GM20000 (cell line): ENCODE data around the gene S100A10.

Source experiments
- DNase-seq: peaks from one replicate; pipeline ENCODE4 v3.0.0; 2012; ENCODE audit warnings: low spot score
- TF ChIP-seq, protein P1 (sequence below): IDR thresholded peaks from 2 replicates; pipeline ENCODE4 v1.5.1; 2012; ENCODE audit warnings: mild to moderate bottlenecking, control low read depth; ENCODE audit errors: extremely low read depth, missing control alignments

S100A10 gene

DNA sequence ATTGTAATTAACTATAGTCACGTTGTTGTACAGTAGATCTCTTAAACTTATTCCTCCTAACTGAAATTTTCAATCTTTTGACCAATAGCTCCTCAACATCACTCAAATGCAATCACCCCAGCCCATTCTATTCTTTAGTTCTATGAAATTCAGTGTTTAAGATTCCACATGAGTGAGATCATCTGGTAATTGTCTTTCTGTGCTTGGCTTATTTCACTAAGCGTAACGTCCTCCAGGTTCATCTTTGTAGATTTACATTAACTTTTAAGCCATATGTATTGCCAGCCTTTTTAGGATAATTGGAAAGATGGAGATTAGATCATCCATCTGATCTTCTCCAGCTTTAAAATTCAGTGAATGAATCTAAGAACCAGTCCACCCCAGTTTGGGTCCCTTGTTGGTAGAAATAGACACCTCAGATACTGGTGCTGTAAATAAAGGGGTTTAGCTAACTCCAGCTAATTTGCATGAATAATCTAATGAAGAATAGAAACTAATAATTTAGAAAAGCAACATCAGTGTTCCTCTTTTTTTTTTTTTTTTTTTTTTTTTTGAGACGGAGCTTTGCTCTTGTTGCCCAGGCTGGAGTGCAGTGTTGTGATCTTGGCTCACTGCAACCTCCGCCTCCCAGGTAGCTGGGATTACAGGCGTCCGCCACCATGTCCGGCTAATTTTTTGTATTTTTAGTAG, 7.0 kb downstream of the S100A10 start:
- TF ChIP-seq, protein P1, sequence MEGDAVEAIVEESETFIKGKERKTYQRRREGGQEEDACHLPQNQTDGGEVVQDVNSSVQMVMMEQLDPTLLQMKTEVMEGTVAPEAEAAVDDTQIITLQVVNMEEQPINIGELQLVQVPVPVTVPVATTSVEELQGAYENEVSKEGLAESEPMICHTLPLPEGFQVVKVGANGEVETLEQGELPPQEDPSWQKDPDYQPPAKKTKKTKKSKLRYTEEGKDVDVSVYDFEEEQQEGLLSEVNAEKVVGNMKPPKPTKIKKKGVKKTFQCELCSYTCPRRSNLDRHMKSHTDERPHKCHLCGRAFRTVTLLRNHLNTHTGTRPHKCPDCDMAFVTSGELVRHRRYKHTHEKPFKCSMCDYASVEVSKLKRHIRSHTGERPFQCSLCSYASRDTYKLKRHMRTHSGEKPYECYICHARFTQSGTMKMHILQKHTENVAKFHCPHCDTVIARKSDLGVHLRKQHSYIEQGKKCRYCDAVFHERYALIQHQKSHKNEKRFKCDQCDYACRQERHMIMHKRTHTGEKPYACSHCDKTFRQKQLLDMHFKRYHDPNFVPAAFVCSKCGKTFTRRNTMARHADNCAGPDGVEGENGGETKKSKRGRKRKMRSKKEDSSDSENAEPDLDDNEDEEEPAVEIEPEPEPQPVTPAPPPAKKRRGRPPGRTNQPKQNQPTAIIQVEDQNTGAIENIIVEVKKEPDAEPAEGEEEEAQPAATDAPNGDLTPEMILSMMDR, result no peak
- DNase-seq, result no peak

DNA sequence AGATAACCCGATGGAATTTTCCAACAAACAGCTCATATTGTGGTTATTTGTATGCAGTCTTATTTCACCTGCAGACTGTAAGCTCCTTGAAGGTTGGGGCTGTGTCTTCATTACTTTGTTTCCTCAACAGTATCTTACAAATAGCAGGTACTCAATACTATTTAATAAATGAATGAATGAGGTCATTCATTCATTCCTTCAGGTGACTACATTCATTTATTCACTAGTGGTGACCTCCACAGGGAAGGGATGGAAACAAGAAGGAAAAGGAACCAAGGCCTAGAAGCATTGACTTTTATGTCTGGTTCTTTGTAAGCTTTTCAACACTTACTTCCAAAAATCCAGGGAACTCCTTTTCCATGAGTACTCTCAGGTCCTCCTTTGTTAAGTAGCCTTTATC, 7.9 kb downstream of the S100A10 start:
- TF ChIP-seq, protein P1, result no peak
- DNase-seq, result no peak

DNA sequence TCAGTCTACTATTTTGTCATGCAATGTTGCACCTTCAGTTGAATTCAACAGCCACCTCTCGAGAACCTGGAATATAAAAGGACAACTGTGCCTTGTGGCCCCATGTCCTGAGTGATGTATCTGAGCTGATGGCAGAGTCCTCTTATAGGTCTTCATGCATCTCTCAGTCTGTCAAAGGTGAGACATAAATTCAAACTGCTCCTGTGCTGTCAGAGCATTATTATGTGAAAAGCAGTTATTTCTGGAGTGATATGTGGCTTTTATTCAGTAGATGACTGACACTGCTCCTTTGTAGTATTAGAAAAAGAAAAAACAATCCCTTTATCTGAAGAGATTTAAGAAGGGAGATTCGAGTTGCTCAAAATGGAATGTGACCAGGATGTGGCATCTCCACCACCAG, 8.4 kb downstream of the S100A10 start:
- no peak for DNase-seq
- TF ChIP-seq, protein P1, result no peak

DNA sequence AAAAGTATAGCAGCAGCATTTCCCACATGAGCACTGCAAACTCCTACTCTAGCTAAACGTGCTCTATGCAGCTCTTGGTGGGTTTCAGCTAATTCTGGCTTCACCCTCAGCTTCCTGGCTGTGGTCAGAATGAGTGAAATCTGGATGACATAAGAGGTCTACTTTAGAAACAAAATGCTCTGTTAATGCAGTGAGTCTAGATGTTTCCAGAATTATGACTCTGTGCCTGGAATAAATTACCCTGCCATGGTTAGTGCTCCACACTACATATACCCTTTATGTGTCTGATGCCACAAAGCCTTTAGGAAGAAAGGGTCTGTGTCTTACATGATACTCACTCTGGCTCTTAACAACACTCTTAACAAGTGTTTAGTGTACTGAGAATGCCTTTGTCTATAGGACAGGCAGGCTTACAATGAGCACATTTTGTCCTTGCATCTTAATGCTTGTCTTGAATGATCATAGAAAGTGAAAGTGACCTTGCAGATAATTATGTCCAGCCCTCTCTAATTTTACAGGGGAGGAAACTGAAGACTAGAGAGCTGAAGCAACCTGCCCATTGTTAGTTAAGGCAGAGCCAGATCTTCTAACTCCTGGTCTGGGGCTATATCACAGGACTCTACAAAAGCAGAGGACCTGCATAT, 9.2 kb downstream of the S100A10 start:
- TF ChIP-seq, protein P1, result no peak
- DNase-seq, result peak; percentile 60

DNA sequence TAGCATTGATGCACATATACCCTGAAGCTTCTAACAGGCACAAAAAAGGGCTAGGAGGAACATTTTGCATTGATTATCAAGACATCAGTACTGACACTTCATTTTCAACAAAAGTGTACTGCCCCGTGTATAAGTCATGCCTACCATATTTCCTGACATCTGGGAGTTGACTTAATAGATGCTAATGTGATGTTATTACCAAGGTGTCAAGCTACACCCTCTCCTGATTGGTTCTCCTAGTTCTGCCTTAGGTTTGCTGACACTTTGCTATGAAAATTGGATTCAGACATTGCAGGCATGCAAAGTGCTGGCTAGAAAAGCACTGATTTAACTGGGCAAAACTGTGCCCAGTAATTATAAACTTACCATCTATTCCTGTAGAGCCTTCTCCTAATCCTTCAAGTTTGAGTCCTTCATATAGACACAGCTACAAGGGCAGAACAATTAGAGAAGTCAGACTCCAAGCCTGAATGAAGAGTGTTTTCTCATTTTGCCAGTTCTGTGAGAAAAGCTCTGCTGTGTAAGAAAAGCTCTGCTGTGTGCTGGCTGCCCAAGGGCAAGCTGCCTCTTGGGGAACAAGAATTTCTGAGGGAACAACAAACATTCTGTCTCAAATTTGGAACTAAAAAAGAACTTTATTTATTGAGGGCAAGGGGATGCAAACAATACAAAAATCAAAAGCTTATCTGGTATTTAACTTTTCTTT, 11.2 kb downstream of the S100A10 start:
- TF ChIP-seq, protein P1, result no peak
- no peak for DNase-seq

DNA sequence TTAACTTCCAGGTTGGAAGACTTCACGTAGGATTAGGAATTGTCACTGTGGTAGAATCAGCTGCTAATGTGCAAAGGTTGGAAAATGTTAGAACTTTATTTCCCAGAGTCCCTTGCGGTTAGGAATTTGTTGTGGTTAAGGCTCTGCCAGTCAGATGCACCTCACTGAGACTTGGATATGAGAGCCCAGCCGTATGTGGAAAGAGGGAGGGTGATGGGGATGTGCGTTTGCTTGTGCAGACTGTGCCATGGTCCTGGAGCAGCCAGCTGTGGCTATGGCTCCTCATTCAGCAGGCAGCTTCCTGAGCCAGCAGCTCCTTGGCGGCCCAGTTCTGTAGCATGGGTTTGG, 12.5 kb downstream of the S100A10 start:
- TF ChIP-seq, protein P1, result no peak
- DNase-seq, result no peak
